Central memory CD4-positive, alpha-beta T cell (primary cell): ENCODE data around the gene LRRC42.

Experiments used
- DNase-seq: peaks from one replicate; pipeline ENCODE4 v3.0.0; 2022
- total RNA-seq, 3 experiments: gene quantifications; one replicate each; lab custom pipeline; 2026; lab: John Stamatoyannopoulos, UW

LRRC42 gene, protein sequence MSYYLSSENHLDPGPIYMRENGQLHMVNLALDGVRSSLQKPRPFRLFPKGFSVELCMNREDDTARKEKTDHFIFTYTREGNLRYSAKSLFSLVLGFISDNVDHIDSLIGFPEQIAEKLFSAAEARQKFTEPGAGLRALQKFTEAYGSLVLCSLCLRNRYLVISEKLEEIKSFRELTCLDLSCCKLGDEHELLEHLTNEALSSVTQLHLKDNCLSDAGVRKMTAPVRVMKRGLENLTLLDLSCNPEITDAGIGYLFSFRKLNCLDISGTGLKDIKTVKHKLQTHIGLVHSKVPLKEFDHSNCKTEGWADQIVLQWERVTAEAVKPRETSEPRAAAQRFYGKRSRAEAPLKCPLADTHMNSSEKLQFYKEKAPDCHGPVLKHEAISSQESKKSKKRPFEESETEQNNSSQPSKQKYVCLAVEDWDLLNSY
- 6.0 to 26.1 (median 12.9) reads per million in 3 experiments for total RNA-seq

DNA sequence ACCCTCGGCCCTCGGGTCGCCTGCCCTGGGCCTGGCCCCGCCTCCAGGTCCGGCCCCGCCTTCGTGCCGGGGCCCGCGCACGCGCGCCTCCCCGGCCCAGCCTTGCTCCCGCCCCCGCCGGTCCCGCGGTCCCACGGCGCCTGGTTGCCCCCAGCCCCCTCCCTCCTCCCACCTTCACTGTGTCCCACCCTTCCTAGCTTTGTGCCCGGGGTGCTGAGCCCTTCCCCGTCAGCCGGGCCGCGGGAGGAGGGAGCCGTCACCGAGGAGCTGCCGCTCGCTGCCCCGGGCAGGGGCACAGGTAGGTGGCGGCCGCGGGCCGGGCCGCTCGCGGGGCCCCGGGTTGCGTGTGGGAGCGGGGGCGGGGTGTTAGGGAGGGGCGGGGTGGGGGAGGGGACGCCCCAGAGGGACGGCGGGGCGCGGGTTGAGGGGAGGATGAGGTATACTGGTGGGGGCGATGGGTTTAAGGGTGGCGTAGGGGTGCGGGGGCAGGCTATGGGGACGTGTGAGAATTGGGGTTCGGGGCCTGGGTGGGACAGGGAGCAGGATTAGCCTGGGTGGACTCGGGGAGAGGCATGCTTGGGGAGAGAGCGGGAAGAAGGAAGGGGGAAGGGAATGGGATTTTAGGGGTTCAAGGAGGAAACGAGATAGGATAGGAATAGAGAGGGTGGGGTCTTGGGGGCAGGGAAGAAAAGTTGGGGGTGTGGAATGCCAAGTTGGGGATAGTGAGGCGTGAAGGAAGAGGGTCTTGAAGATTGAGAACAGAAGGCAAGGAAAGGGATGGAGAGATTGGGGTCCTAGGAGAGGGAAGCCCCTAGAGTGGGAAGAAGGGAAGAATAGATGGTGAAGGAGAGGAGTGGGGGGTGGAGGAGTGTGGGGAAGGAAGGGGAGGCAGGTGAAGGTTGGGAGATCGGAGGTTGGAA, at the start of gene LRRC42:
TSS of gene LRRC42 (plus strand) at position 99 of the 920 bp plus-strand sequence. CDS start 5,650 bp downstream, outside the sequence.
- DNase-seq, result no peak

DNA sequence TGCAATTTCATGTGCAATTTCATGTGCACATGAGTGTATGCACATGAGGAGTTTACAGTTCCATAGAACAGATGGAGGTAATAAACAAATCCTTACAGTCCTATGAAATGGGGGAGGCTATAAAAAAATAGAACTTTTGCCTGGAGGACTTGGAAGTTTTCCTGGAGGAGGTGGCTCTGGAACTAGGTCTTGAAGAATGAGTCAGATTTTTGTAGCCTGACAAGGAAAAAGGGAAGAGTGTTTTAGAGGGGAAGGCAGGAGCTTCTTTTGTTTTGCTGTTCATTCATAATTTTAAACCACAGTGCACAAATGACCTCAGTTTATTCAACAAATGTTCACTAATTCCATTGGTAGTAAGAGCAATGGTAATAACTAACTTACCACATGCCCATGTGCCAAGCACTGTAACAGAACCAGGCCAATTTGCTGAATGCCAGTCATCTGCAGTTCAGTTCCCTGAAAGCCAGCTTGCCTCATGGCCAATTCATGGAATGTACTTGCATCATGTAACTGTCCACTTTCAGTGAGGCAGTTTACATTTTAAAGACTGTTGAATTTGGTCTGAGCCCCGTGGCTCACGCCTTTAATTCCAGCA, 49.4 kb upstream of the LRRC42 start:
- DNase-seq, result no peak

- DNase-seq, result no peak
Measured at GRCh38 chr1:53899206-53899628, 46.9 kb upstream of the LRRC42 start.

GRCh38 chr1:53899708-53900107, 46.4 kb upstream of the LRRC42 start:
- DNase-seq, result no peak

GRCh38 chr1:53902235-53903138, 43.7 kb upstream of the LRRC42 start:
- no peak for DNase-seq

DNA sequence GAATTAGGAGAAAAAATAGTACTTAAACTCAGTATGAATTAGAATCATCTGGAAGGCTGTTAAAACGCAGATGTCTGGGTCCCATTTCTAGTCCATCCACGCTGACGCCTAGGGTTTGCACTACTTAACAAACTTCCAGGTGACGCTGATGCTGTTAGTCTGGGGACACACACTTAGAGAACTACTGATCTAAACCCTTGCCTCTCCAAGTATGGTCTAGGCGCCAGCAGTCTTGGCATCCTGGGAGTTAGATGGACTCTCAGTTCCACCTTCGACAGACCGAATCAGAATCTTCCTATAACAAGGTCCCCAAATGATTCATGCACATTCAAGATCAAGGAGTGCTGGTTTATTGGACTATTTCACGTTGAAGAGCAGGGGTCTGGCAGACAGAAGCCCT, 40.6 kb upstream of the LRRC42 start:
- no peak for DNase-seq

DNA sequence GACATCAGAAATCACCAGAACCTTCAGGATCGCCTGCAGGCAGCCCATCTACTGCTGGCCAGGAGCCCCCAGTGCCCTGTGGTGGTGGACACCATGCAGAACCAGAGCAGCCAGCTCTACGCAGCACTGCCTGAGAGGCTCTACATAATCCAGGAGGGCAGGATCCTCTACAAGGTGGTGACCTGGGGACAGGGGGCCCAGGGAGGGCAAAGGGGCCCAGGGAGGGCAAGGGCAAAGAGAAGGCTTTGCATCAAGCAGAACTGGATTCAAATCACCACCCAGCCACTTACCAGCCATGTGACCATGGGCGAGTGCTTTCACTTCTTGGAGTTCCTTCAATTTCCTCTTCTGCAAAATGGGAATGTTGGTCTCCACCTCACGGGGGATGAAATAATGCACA, 40.0 kb upstream of the LRRC42 start:
- no peak for DNase-seq

DNA sequence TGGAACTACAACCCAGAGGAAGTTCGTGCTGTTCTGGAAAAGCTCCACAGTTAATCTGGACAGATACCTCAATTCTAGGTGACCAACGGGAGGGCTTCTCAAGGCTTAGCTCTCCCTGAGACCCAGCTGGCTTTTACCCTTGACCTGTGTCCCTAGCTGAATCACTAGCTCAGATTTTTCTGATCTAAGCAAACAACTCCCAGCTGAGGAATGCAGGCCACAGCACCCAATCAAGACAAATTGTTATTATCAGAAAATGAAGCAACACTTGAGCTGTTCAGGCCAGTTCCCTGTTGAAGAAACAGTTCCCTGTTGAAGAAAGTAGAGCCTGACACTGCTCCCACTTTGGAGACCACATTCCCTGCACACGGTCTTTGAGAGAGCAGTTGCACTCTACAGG, 36.2 kb upstream of the LRRC42 start:
- DNase-seq, result no peak

- no peak for DNase-seq
Measured at GRCh38 chr1:53911442-53911841, 34.7 kb upstream of the LRRC42 start.

- no peak for DNase-seq
Measured at GRCh38 chr1:53913352-53914033, 32.7 kb upstream of the LRRC42 start.

DNA sequence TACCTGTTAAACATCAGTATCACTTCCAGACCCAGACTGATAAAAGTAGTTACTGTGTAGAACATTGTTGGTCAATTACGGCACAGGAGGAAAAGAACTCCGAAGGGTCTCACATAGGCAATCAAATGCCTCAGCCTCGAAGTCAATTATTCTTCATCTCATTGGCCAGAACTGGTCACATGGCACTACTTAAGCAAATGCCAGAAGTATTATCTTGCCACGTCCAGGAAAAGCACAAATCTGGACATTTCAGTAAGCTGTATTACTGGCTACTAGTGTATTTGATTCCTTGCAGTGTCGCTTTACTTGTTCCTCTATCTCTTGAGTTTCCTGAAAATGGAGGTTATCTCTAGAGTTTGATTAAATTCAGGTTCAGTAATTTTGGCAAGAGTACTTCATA, 27.8 kb upstream of the LRRC42 start:
- no peak for DNase-seq

DNA sequence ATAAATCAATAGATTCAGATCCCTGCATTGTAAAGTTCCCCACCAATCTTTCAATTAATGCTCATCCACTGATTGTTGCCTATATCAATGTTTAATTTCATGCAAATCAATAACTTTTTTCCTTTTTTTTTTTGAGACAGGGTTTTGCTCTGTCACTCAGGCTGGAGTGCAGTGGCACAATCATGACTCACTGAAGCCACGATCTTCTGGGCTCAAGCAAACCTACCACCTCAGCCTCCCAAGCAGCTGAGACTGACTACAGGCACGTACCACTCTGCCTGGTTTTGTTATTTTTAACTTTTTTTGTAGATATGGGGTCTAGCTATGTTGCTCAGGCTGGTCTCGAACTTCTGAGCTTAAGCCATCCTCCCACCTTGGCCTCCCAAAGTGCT, 26.5 kb upstream of the LRRC42 start:
- DNase-seq, result no peak

- no peak for DNase-seq
Measured at GRCh38 chr1:53927376-53927881, 18.7 kb upstream of the LRRC42 start.

DNA sequence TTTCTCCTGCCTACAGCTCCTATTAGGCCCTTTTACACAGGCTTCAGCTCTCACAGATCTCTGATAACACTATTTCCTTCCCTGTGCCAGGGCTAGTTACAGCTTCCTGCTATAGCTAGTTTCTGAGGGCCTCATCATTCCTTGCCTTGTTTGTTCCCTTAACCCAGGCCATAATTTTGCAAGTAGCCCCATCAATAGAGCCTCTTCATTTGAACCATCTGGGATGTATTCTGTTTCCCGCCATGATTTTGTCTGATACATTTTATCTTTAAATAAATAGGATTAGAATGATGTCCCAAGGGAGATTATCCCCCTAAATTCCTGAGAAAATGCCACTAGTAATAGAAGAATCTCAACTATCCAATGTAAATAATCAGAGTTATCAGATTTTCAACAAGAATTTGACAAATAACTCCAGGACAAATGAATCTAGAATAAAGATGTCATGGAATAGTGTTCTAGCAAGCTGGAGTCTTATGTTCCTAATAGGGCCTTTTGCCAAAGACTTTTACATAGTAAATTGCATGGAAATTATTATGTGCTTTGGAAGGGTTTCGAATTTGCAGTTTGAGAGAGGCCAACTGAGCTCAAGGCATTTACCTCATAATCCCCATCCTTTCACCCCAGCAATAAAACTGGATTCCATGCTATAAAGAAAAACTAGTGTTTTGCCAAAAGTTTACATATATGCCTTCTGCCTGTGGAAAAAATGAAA, 16.7 kb upstream of the LRRC42 start:
- no peak for DNase-seq

GRCh38 chr1:53930932-53931331, 15.2 kb upstream of the LRRC42 start:
- DNase-seq, result no peak

DNA sequence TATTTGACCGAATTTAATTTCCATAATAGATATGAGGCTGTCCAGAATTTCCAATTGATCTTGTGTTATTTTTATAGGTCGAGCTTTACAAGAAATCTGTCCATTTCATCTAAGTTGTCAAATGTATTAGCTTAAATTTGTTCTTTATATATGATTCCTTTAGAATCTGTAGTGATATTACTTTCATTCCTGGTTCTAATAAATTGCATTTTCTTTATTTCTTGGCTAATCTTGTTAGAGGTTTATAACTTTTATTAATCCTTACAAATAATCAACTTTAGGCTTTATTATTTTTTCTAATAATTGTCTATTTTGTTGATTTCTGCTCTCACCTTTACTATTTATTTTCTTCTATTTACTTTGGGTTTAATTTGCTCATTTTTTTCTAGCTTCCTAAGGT, 14.6 kb upstream of the LRRC42 start:
- DNase-seq, result no peak

DNA sequence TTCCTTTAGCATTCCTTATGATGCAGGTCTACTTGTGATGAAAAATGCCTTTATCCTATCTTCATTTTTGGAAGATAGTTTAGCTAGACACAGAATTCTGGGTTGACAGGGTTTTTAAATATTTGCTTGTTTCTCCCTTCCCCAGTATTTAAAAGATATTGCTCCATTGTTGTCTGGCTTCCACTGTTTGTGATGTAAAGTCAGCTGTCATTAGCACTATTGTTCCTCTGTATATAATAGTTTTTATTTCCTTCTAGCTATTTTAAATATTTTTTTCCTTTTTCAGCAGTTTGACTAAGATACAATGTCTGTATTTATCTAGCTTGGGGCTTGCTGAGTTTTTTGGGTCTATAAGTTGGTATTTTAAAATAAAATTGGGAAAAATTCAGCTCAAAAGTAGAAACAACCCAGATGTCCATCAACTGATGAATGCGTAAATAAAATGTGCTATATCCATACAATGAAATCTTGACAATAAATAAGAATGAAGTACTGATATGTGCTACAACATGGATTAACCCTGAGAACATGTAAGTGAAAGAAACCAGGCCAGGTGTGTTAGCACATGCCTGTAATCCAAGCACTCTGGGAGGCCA, 11.9 kb upstream of the LRRC42 start:
- DNase-seq, result no peak

GRCh38 chr1:53936430-53936829, 9.7 kb upstream of the LRRC42 start:
- no peak for DNase-seq

DNA sequence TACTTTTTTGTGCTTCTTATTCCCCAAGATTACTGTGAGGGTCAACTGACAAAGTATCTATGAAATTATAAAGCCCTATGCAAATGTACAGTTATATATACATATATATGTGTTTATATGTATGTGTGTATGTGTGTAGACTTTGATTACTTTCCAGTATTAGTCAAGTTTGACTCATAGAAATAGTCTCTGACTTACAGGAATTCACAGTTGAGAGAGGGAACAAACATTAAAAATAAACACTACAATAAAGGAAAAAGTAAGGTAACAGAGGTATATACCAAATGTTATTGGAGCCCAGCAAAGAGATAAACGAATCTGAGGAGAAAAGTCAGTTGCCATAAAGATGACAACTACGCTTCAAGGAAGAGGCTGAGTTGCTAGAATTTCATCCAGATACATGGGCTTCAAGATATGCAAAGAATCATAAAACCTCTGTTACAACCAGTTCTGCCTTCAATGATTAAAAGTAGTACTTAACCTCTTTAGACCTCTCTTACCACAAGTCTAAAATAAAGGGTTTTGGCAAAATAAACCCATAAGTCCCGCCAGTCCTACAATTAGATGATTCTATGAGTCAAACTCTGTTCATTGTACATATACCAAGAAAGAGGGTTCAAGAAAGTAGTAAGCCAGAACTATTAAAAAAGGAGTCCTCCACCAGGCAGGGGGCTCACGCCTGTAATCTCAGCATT, 7.9 kb upstream of the LRRC42 start:
- DNase-seq, result no peak
